Measurements from ENCODE around the gene ZNF750. TPM values are rescaled to one million over a fixed set of nuclear protein-coding genes. Genes with fewer than 3 reads are reported as not detected.

ZNF750 gene
- total RNA-seq, 2 experiments from 2014 or later, result not detected

- no peaks in the 10 kb centered on the region for H3K4me1 Mint-ChIP-seq (ENCODE audit: low read depth)
These were observed 36.6 kb downstream of the ZNF750 start for GRCh38 chr17:82803185-82803584.

GRCh38 chr17:82802075-82802780 lies 37.6 kb downstream of the ZNF750 start:
- H3K27ac Mint-ChIP-seq, result no peak overlapping the region
- POLR2A ChIA-PET, result no interaction called here
- CTCF ChIA-PET, result no interaction called here

More at GRCh38 chr17:82803185-82803584, 36.6 kb downstream of the ZNF750 start:
- intact Hi-C loops (cut with DNase I, micrococcal nuclease), result no loop called here
- ATAC-seq (ENCODE audit: poor library complexity) (no peak), DNase-seq (no peak)
- Mint-ChIP-seq H3K27me3 (no peaks in the 10 kb centered on the region), H3K36me3 (ENCODE audit: low read depth) (peaks cover 46% of the 10 kb centered on the region), H3K9me3 (no peaks in the 10 kb centered on the region), H3K27ac (no peak overlapping the region), H3K4me3 (no peak overlapping the region)
- no peaks in the 10 kb centered on the region for H3K4me1 ChIP-seq (ENCODE audit: insufficient read depth, low read length)
- no peaks in the 10 kb centered on the region for H3K9me3 ChIP-seq (ENCODE audit: control insufficient read depth in 1 of 2, insufficient read depth in 1 of 2, low read length in 2 of 2)
- no peaks in the 10 kb centered on the region for H3K27me3 ChIP-seq (ENCODE audit: control insufficient read depth in 1 of 2, insufficient read depth in 2 of 2, low read length in 2 of 2)
- H3K4me3 ChIP-seq (ENCODE audit: low read length), result no peak overlapping the region
- ChIA-PET POLR2A (no interaction called here), CTCF (no interaction called here)
- H3K36me3 ChIP-seq (ENCODE audit: insufficient read depth, low read length), result peaks cover 27% of the 10 kb centered on the region
- no peak overlapping the region for H3K27ac ChIP-seq (ENCODE audit: low read depth in 1 of 2, low read length in 2 of 2)
- TF ChIP-seq, protein P1, sequence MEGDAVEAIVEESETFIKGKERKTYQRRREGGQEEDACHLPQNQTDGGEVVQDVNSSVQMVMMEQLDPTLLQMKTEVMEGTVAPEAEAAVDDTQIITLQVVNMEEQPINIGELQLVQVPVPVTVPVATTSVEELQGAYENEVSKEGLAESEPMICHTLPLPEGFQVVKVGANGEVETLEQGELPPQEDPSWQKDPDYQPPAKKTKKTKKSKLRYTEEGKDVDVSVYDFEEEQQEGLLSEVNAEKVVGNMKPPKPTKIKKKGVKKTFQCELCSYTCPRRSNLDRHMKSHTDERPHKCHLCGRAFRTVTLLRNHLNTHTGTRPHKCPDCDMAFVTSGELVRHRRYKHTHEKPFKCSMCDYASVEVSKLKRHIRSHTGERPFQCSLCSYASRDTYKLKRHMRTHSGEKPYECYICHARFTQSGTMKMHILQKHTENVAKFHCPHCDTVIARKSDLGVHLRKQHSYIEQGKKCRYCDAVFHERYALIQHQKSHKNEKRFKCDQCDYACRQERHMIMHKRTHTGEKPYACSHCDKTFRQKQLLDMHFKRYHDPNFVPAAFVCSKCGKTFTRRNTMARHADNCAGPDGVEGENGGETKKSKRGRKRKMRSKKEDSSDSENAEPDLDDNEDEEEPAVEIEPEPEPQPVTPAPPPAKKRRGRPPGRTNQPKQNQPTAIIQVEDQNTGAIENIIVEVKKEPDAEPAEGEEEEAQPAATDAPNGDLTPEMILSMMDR (IDR thresholded peaks at IDR 0.05), result no peak

GRCh38 chr17:82801377-82801970 lies 38.3 kb downstream of the ZNF750 start:
- POLR2A ChIA-PET, result no interaction called here
- H3K9me3 ChIP-seq (ENCODE audit: control insufficient read depth in 1 of 2, insufficient read depth in 1 of 2, low read length in 2 of 2), result no peaks in the 10 kb centered on the region
- Mint-ChIP-seq H3K27ac (no peak overlapping the region), H3K27me3 (no peaks in the 10 kb centered on the region), H3K9me3 (no peaks in the 10 kb centered on the region), H3K4me1 (ENCODE audit: low read depth) (no peaks in the 10 kb centered on the region), H3K4me3 (no peak overlapping the region), H3K36me3 (ENCODE audit: low read depth) (peaks cover 45% of the 10 kb centered on the region)
- intact Hi-C loops (cut with DNase I, micrococcal nuclease), result no loop called here
- peaks cover 27% of the 10 kb centered on the region for H3K36me3 ChIP-seq (ENCODE audit: insufficient read depth, low read length)
- CTCF ChIA-PET, result no interaction called here
- H3K4me1 ChIP-seq (ENCODE audit: insufficient read depth, low read length), result no peaks in the 10 kb centered on the region
- H3K27ac ChIP-seq (ENCODE audit: low read depth in 1 of 2, low read length in 2 of 2), result no peak overlapping the region
- H3K4me3 ChIP-seq (ENCODE audit: low read length), result no peak overlapping the region
- no peaks in the 10 kb centered on the region for H3K27me3 ChIP-seq (ENCODE audit: control insufficient read depth in 1 of 2, insufficient read depth in 2 of 2, low read length in 2 of 2)
- no peak for ATAC-seq (ENCODE audit: poor library complexity)
- DNase-seq, result no peak
- TF ChIP-seq, protein P1 (IDR thresholded peaks at IDR 0.05), result no peak

More at GRCh38 chr17:82802075-82802780, 37.6 kb downstream of the ZNF750 start:
- no peak overlapping the region for H3K27ac ChIP-seq (ENCODE audit: low read depth in 1 of 2, low read length in 2 of 2)
- peaks cover 44% of the 10 kb centered on the region for H3K36me3 Mint-ChIP-seq (ENCODE audit: low read depth)
- no peaks in the 10 kb centered on the region for H3K27me3 Mint-ChIP-seq
- no peaks in the 10 kb centered on the region for H3K9me3 ChIP-seq (ENCODE audit: control insufficient read depth in 1 of 2, insufficient read depth in 1 of 2, low read length in 2 of 2)
- no peaks in the 10 kb centered on the region for H3K9me3 Mint-ChIP-seq
- H3K4me1 Mint-ChIP-seq (ENCODE audit: low read depth), result no peaks in the 10 kb centered on the region
- H3K4me1 ChIP-seq (ENCODE audit: insufficient read depth, low read length), result no peaks in the 10 kb centered on the region
- H3K27me3 ChIP-seq (ENCODE audit: control insufficient read depth in 1 of 2, insufficient read depth in 2 of 2, low read length in 2 of 2), result no peaks in the 10 kb centered on the region
- DNase-seq (no peak), ATAC-seq (ENCODE audit: poor library complexity) (no peak)
- intact Hi-C loops (cut with DNase I, micrococcal nuclease), result no loop called here
- H3K4me3 ChIP-seq (ENCODE audit: low read length), result no peak overlapping the region
- TF ChIP-seq, protein P1 (IDR thresholded peaks at IDR 0.05), result no peak
- H3K4me3 Mint-ChIP-seq, result no peak overlapping the region
- H3K36me3 ChIP-seq (ENCODE audit: insufficient read depth, low read length), result peaks cover 27% of the 10 kb centered on the region

Data from CD4-positive, alpha-beta T cell (primary cell).